IgD-negative memory B cell (primary cell): Measurements from ENCODE around the gene PNMA8C. TPM values are rescaled to one million over a fixed set of nuclear protein-coding genes. Genes with fewer than 3 reads are reported as not detected.

Experiments
- H3K27ac Mint-ChIP-seq, 3 donors: one replicate each; pipeline ENCODE4 v1.8.0; 2020 to 2022; ENCODE audit warnings: mild to moderate bottlenecking in 3 of 3, mixed read lengths in 3 of 3, moderate library complexity in 1 of 3
- H3K27me3 Mint-ChIP-seq: one replicate; pipeline ENCODE4 v1.8.0; 2021; ENCODE audit warnings: mixed read lengths
- H3K36me3 Mint-ChIP-seq: one replicate; pipeline ENCODE4 v1.8.0; 2020; ENCODE audit warnings: mild to moderate bottlenecking, mixed read lengths
- H3K4me1 Mint-ChIP-seq, 3 donors: one replicate each; pipeline ENCODE4 v1.8.0; 2020 to 2022; ENCODE audit warnings: mixed read lengths in 3 of 3, mild to moderate bottlenecking in 1 of 3
- H3K4me3 Mint-ChIP-seq, 4 donors: one replicate each; pipeline ENCODE4 v1.8.0; 2020 to 2022; ENCODE audit warnings: mild to moderate bottlenecking in 4 of 4, mixed read lengths in 4 of 4, moderate library complexity in 3 of 4
- H3K9me3 Mint-ChIP-seq, 3 donors: one replicate each; pipeline ENCODE4 v1.8.0; 2020 to 2021; ENCODE audit warnings: mixed read lengths in 3 of 3, mild to moderate bottlenecking in 1 of 3
- polyA plus RNA-seq: library from polyadenylated mRNA; unstranded; fragments of 300-500 nt; fragmentation: Illumina TruSeq; gene quantifications from one replicate; pipeline ENCODE4 v1.2.3, GENCODE V29; 2021

The PNMA8C gene
- polyA plus RNA-seq, 1 donor from 2014 or later = not detected

DNA sequence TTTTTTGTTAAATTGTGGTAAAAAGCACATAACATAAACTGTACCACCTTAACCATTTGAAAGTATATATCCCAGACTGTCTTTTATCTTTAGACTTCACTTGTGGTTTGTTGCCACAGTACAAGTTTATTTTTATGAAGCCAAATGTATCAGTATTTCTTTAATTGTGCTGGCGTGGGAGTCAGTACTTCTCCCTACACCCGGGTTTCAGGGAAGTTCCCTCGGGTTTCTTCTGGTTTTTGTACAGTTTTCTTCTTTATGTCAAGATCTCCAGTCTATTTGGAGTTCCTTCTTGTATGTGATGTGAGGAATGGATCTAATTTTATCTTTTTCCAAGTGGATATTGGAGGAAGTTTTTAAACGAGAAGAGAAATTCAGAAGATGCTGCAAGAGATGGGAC is 35.9 kb downstream of the PNMA8C start:
- Mint-ChIP-seq H3K36me3 (peaks cover 7% of the 10 kb centered on the region), H3K9me3 (no peaks in the 10 kb centered on the region), H3K4me3 (no peak overlapping the region), H3K4me1 (peaks cover 0 to 8% (median 6%) of the 10 kb centered on the region in 3 donors), H3K27ac (peak overlapping the region in 1 of 3 donors; percentile 72), H3K27me3 (no peaks in the 10 kb centered on the region)

DNA sequence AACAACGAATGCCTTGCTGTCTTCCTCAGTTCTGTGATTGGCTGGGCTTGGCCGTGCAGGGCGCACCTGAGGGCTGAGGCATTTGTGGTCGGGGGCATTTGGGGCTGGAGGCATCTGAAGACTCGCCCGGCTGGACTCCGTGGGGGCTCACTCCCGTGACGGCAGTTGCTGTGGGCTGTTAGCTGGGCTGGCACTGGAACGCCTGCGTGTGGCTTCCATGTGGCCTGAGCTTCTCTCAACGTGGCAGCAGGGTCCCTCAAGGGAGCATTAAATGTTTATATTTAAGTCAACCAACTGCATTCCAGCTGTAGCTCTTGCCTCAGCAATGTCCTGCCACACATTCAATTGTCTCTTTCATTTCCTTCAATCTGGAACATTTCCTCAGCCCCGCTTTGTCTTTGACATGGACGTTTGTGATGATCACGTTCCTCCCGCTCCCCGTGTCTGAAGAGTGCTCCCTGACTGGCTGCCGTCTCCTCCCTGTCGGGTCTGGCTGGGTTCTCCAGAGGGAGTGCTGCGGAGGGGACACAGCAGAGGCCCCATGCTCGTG is 36.4 kb downstream of the PNMA8C start:
- Mint-ChIP-seq H3K27me3 (no peaks in the 10 kb centered on the region), H3K9me3 (no peaks in the 10 kb centered on the region), H3K4me3 (no peak overlapping the region), H3K4me1 (peaks cover 0 to 8% (median 6%) of the 10 kb centered on the region in 3 donors), H3K27ac (peak overlapping the region in 1 of 3 donors; percentile 72), H3K36me3 (peaks cover 7% of the 10 kb centered on the region)

GRCh38 chr19:46391296-46392251 is 37.2 kb downstream of the PNMA8C start:
- Mint-ChIP-seq H3K9me3 (no peaks in the 10 kb centered on the region), H3K36me3 (peaks cover 7% of the 10 kb centered on the region), H3K27ac (no peak overlapping the region), H3K27me3 (no peaks in the 10 kb centered on the region), H3K4me1 (peaks cover 0 to 8% (median 6%) of the 10 kb centered on the region in 3 donors), H3K4me3 (no peak overlapping the region)

- H3K27ac Mint-ChIP-seq = no peak overlapping the region
- H3K9me3 Mint-ChIP-seq = no peaks in the 10 kb centered on the region
- peaks cover 0 to 8% (median 6%) of the 10 kb centered on the region in 3 donors for H3K4me1 Mint-ChIP-seq
- H3K36me3 Mint-ChIP-seq = peaks cover 7% of the 10 kb centered on the region
- H3K27me3 Mint-ChIP-seq = no peaks in the 10 kb centered on the region
- H3K4me3 Mint-ChIP-seq = no peak overlapping the region
These were observed 37.9 kb downstream of the PNMA8C start for GRCh38 chr19:46390866-46391265.

DNA sequence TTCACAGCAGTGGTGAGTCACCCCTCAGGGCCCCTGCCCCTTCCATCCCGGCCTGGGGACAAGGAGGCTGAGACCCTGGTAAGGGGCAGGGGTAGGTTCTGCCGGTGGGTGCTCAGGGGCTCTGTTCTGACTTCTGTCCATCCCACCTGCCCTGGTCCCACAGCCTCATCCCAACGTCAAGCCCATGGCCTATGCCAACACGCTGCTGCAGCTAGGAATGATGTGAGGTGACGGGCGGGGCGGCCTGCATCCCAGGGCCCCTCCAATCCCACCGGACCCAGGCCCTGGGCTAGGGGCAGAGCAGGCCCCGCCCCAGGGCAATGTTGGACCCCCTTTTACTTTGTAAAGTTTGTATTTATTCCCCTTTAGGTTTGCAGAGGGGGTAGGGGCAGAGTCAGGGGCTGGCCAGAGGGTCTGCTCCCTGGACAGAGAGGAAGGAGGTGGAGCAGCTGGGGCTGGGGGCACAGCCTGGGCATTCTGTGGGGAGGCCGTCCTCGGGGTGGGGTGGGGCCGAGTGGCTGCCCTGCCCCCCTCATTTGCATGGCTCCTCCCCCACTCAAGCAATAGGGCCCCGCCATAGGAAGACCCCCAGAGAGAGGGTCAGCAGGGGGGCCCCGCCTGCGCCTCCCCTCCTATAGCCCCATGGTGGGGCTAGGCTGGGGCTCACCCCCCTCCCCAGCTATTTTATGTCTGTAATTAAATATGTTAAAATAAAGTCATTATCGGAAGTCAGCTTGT is 38.4 kb downstream of the PNMA8C start:
- Mint-ChIP-seq H3K4me1 (peaks cover 0 to 6% (median 6%) of the 10 kb centered on the region in 3 donors), H3K27me3 (no peaks in the 10 kb centered on the region), H3K27ac (no peak overlapping the region), H3K9me3 (no peaks in the 10 kb centered on the region), H3K4me3 (no peak overlapping the region), H3K36me3 (peaks cover 7% of the 10 kb centered on the region)

GRCh38 chr19:46388311-46389095 is 40.2 kb downstream of the PNMA8C start:
- no peak overlapping the region for H3K27ac Mint-ChIP-seq
- H3K36me3 Mint-ChIP-seq = peaks cover 7% of the 10 kb centered on the region

GRCh38 chr19:46387713-46388130 is 41.0 kb downstream of the PNMA8C start:
- no peak overlapping the region for H3K4me3 Mint-ChIP-seq
- no peaks in the 10 kb centered on the region for H3K9me3 Mint-ChIP-seq
- peaks cover 4% of the 10 kb centered on the region for H3K36me3 Mint-ChIP-seq
- H3K4me1 Mint-ChIP-seq = peaks cover 0 to 3% (median 2%) of the 10 kb centered on the region in 3 donors
- no peak overlapping the region for H3K27ac Mint-ChIP-seq
- H3K27me3 Mint-ChIP-seq = no peaks in the 10 kb centered on the region

More at GRCh38 chr19:46388311-46389095, 40.2 kb downstream of the PNMA8C start:
- no peaks in the 10 kb centered on the region for H3K27me3 Mint-ChIP-seq
- H3K4me3 Mint-ChIP-seq = no peak overlapping the region
- peaks cover 0 to 6% (median 3%) of the 10 kb centered on the region in 3 donors for H3K4me1 Mint-ChIP-seq
- H3K9me3 Mint-ChIP-seq = no peaks in the 10 kb centered on the region

GRCh38 chr19:46386996-46387712 is 41.6 kb downstream of the PNMA8C start:
- Mint-ChIP-seq H3K27me3 (no peaks in the 10 kb centered on the region), H3K27ac (no peak overlapping the region), H3K9me3 (no peaks in the 10 kb centered on the region), H3K4me3 (no peak overlapping the region), H3K36me3 (peaks cover 2% of the 10 kb centered on the region), H3K4me1 (peaks cover 0 to 2% (median 0%) of the 10 kb centered on the region in 3 donors)

DNA sequence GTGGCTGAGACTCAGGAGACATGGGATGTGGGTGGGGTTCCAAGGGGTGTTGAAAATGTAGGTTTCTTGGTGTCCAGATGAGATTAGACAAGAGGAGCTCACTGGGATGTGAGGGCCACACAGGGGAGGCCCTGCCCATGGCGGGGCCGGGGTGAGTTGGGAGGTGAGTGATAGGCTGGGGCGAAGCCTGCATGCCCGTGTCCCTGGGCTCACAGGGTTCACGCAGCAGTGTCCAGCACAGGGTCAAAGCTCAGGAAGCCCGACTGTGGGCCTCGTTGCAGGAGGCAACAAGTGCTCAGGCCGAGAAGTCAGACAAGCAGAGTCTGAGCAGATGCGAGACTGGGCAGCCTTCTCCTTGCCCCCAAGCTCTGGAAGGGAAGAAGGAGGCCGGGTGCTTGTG is 42.6 kb downstream of the PNMA8C start:
- Mint-ChIP-seq H3K27me3 (no peaks in the 10 kb centered on the region), H3K27ac (peak overlapping the region in 1 of 3 donors; percentile 71), H3K4me3 (peak overlapping the region in 1 of 4 donors; percentile 31), H3K4me1 (peaks cover 0 to 2% (median 0%) of the 10 kb centered on the region in 3 donors), H3K9me3 (no peaks in the 10 kb centered on the region), H3K36me3 (peaks cover 2% of the 10 kb centered on the region)

DNA sequence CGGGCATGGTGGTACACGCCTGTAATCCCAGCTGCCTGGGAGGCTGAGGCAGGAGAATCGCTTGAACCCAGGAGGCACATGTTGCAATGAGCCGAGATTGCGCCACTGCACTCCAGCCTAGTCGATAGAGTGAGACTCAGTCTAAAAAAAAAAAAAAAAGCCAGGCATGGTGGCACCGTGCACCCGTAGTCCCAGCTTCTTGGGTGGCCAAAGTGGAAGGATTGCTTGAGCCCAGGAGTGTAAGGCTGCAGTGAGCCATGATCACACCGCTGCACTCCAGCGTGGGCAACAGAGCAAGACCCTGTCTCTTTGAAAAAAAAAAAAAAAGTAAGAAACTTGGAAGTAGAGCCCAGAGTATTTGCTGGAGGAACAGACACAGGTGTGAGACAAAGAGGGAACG is 43.1 kb downstream of the PNMA8C start:
- H3K27ac Mint-ChIP-seq = peak overlapping the region in 1 of 3 donors; percentile 71
- no peaks in the 10 kb centered on the region for H3K9me3 Mint-ChIP-seq
- no peak overlapping the region for H3K4me3 Mint-ChIP-seq
- H3K4me1 Mint-ChIP-seq = peaks cover 0 to 3% (median 2%) of the 10 kb centered on the region in 3 donors
- no peaks in the 10 kb centered on the region for H3K27me3 Mint-ChIP-seq
- H3K36me3 Mint-ChIP-seq = peaks cover 2% of the 10 kb centered on the region

DNA sequence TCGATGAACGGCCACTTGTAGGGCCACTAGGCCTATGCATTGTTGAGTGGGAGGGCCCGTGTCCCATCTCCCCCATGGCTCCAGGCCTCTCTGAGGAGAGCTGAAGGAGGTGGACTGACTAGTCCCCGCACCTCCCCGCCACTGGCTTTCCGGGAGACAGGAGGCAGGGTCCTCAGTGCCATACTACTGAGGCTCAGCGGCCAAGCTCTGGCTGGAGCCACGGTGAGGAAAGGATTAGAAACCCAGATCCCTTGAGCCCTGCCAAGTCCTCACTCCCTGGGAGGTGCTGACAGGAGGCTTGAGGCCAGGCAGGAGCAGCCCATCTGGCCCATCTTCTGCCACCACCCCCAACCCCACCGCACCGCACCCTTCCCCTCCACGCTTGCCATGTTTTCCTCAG is 44.3 kb downstream of the PNMA8C start:
- H3K4me1 Mint-ChIP-seq = peaks cover 5 to 8% (median 7%) of the 10 kb centered on the region in 3 donors
- H3K36me3 Mint-ChIP-seq = peaks cover 7% of the 10 kb centered on the region
- no peaks in the 10 kb centered on the region for H3K27me3 Mint-ChIP-seq
- H3K4me3 Mint-ChIP-seq = no peak overlapping the region
- H3K27ac Mint-ChIP-seq = no peak overlapping the region
- no peaks in the 10 kb centered on the region for H3K9me3 Mint-ChIP-seq

DNA sequence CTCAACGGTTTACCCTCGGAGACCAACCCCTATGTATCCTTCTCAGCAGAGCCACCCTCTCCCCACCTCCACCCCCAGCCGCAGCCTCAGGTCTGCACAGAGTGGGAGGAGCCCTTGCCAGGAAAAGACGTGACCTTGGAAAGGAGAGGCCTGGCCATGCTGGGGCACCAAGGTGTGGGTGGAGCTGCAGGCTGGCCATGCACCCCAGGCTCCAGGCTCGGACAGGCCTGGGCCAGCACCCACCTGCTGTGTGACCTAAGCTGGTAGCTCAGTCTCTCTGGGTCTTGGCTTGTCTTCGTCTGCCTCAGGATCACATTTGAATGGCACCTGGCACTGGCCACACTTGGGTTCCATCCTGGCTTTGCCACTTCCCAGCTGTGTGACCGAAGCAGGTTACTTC is 44.9 kb downstream of the PNMA8C start:
- Mint-ChIP-seq H3K27ac (no peak overlapping the region), H3K4me1 (peaks cover 4 to 9% (median 7%) of the 10 kb centered on the region in 3 donors), H3K36me3 (peaks cover 8% of the 10 kb centered on the region), H3K9me3 (no peaks in the 10 kb centered on the region), H3K4me3 (peak overlapping the region in 1 of 4 donors; percentile 72), H3K27me3 (no peaks in the 10 kb centered on the region)

DNA sequence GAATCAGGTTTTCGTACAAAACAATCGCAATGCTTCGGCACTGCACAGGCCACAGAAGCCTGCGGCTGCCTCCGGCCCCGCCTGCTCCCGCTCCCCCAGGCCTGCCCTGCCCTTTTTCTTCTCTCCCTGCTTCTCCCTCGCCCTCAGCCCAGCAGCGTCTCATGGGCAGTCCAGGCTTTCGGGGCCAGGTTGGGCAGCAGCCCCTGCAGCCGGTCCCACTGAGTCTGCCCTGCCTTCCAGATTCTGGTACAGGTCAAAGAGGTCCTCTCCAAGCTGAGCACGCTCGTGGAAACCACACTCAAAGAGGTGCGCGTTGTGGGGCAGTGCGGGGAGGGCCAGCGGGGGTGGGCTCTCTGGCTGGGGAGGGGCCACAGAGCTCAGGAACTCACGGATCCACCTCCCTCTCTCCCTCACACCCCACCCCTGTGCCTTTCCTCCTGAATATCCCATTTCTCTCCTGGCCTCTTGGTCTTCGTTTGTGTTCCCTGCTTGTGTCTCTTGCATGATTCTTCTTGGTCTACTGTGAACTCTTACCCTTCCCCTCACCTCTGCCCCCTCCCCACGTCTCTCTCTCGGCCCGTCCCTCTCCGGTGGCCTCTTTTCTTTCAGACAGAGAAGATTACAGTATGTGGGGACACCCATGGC is 45.4 kb downstream of the PNMA8C start:
- H3K27ac Mint-ChIP-seq = no peak overlapping the region
- no peaks in the 10 kb centered on the region for H3K27me3 Mint-ChIP-seq
- peak overlapping the region in 1 of 4 donors; percentile 72 for H3K4me3 Mint-ChIP-seq
- H3K36me3 Mint-ChIP-seq = peaks cover 7% of the 10 kb centered on the region
- H3K4me1 Mint-ChIP-seq = peaks cover 4 to 9% (median 7%) of the 10 kb centered on the region in 3 donors
- no peaks in the 10 kb centered on the region for H3K9me3 Mint-ChIP-seq
